AG04449 (cell line): ENCODE data around the gene FAM43A.

Experiments
- CTCF ChIA-PET: fragments of 350-600 bp; formaldehyde crosslinking; extraction: SDS; loops from one replicate; lab custom pipeline; 2021; ENCODE audit warnings: antibody characterized with exemption; lab: Yijun Ruan, JAX
- POLR2A ChIA-PET: fragments of 400-600, 350-600 bp; formaldehyde crosslinking; extraction: SDS; loops from one replicate; lab custom pipeline; 2020; ENCODE audit warnings: antibody characterized with exemption, inconsistent platforms; lab: Yijun Ruan, JAX
- DNase-seq: peaks from one replicate; pipeline ENCODE4 v3.0.0-alpha.2; 2010; ENCODE audit warnings: low read depth, low spot score
- H3K4me3 ChIP-seq: 2 replicates; pipeline ENCODE4 v1.5.1; 2011; ENCODE audit warnings: low read depth, mild to moderate bottlenecking, control low read depth, low read length
- CTCF ChIP-seq: IDR thresholded peaks from one replicate; pipeline ENCODE4 v1.5.1; 2011; ENCODE audit warnings: mild to moderate bottlenecking, moderate library complexity, low read length, control low read depth, inconsistent platforms; ENCODE audit not compliant: insufficient read depth; ENCODE audit errors: missing control alignments

Gene FAM43A

GRCh38 chr3:194689493-194689944 is 3.8 kb downstream of the FAM43A start:
- ChIA-PET POLR2A (no interaction called here), CTCF (interaction anchor here (1.3 to 14.2 kb wide), 4 partner anchors 9 to 577 kb away, joined by 3 to 288 read pairs (median 159); partner anchors contain the start of genes LSG1 and XXYLT1)
- TF ChIP-seq CTCF = no peak
- H3K4me3 ChIP-seq = peak overlapping the region; percentile 22
- no peak for DNase-seq

- ChIA-PET CTCF (interaction anchor here (1.0 to 14.2 kb wide), 6 partner anchors 8 to 831 kb away, joined by 3 to 288 read pairs (median 8); partner anchors contain the start of gene XXYLT1), POLR2A (interaction anchor here (0.6 kb wide), 1 partner anchor 18 kb away, joined by 3 read pairs; no protein-coding TSS in a partner anchor)
- no peak for TF ChIP-seq CTCF
- H3K4me3 ChIP-seq = no peak overlapping the region
- DNase-seq = no peak
Observed at GRCh38 chr3:194690501-194691372, 5.1 kb downstream of the FAM43A start.

- ChIA-PET CTCF (interaction anchor here (1.0 to 14.2 kb wide), 5 partner anchors 9 to 830 kb away, joined by 3 to 288 read pairs (median 5); partner anchors contain the start of gene XXYLT1), POLR2A (interaction anchor here (0.6 kb wide), 1 partner anchor 17 kb away, joined by 3 read pairs; no protein-coding TSS in a partner anchor)
- no peak overlapping the region for H3K4me3 ChIP-seq
- DNase-seq = no peak
- no peak for TF ChIP-seq CTCF
Observed at GRCh38 chr3:194691481-194692283, 6.0 kb downstream of the FAM43A start.

GRCh38 chr3:194696702-194697101 is 11.0 kb downstream of the FAM43A start:
- DNase-seq = no peak
- TF ChIP-seq CTCF = no peak
- POLR2A ChIA-PET = no interaction called here
- no peak overlapping the region for H3K4me3 ChIP-seq
- CTCF ChIA-PET = interaction anchor here (1.0 kb wide), 1 partner anchor 9 kb away, joined by 3 read pairs; no protein-coding TSS in a partner anchor

- TF ChIP-seq CTCF = no peak
- POLR2A ChIA-PET = no interaction called here
- CTCF ChIA-PET = no interaction called here
- no peak for DNase-seq
- H3K4me3 ChIP-seq = no peak overlapping the region
Observed at GRCh38 chr3:194702545-194702944, 16.9 kb downstream of the FAM43A start.
